Stimulated activated CD4-positive, alpha-beta T cell treated with anti-CD3 and anti-CD28 coated beads, TNF-alpha, amount 100 ng/mL, for 24 hours (primary cell): Measurements from ENCODE around the gene NFAT5.
"Not testable (repeated sequence)": the region's sequence is repeated elsewhere in the genome, so short reads cannot be mapped to it uniquely, and the experiment has no call there.

ENCODE experiments used
- DNase-seq, 3 experiments: peaks; one replicate each; pipeline ENCODE4 v3.0.0-alpha.2; 2020; ENCODE audit warnings: low read depth in 3 of 3

Gene NFAT5

GRCh38 chr16:69637206-69637865 is 71.6 kb downstream of the NFAT5 start:
- DNase-seq: not testable (repeated sequence)

GRCh38 chr16:69643997-69644396 is 78.2 kb downstream of the NFAT5 start:
- not testable (repeated sequence) for DNase-seq

GRCh38 chr16:69644790-69645189 is 79.0 kb downstream of the NFAT5 start:
- DNase-seq: no peak

GRCh38 chr16:69647020-69647419 is 81.3 kb downstream of the NFAT5 start:
- DNase-seq: no peak

GRCh38 chr16:69651217-69651616 is 85.5 kb downstream of the NFAT5 start:
- DNase-seq: no peak

GRCh38 chr16:69654280-69654931 is 88.6 kb downstream of the NFAT5 start:
- no peak for DNase-seq

- no peak for DNase-seq
Observed at GRCh38 chr16:69660166-69660565, 94.4 kb downstream of the NFAT5 start.

- DNase-seq: no peak
Observed at GRCh38 chr16:69662901-69663300, 97.1 kb downstream of the NFAT5 start.

- DNase-seq: no peak
Observed at GRCh38 chr16:69663846-69664245, 98.1 kb downstream of the NFAT5 start.

- no peak for DNase-seq
Observed at GRCh38 chr16:69669577-69669976, 103.8 kb downstream of the NFAT5 start.

GRCh38 chr16:69672315-69672997 is 106.7 kb downstream of the NFAT5 start:
- no peak for DNase-seq

GRCh38 chr16:69672998-69673713 is 107.4 kb downstream of the NFAT5 start:
- no peak for DNase-seq

- no peak for DNase-seq
Observed at GRCh38 chr16:69680358-69680757, 114.6 kb downstream of the NFAT5 start.

- DNase-seq: no peak
Observed at GRCh38 chr16:69688589-69688988, 122.8 kb downstream of the NFAT5 start.

GRCh38 chr16:69691980-69692911 is 126.5 kb downstream of the NFAT5 start:
- no peak for DNase-seq

GRCh38 chr16:69693916-69694315 is 128.2 kb downstream of the NFAT5 start:
- no peak for DNase-seq

- no peak for DNase-seq
Observed at GRCh38 chr16:69698404-69698803, 132.6 kb downstream of the NFAT5 start.

GRCh38 chr16:69699915-69700314 is 134.1 kb downstream of the NFAT5 start:
- no peak for DNase-seq

- no peak for DNase-seq
Observed at GRCh38 chr16:69701452-69701851, 135.7 kb downstream of the NFAT5 start.

- no peak for DNase-seq
Observed at GRCh38 chr16:69701866-69702265, 136.1 kb downstream of the NFAT5 start.

- DNase-seq: no peak
Observed at GRCh38 chr16:69703638-69704037, 137.9 kb downstream of the NFAT5 start.
